GM12892 (cell line): ENCODE results near the gene FAM20A.

ENCODE experiments used
- POLR2A ChIP-seq: IDR thresholded peaks from 2 replicates; pipeline ENCODE4 v1.6.1; 2011; ENCODE audit warnings: low read depth, low read length, control low read depth
- POLR2AphosphoS5 ChIP-seq: IDR thresholded peaks from 2 replicates; pipeline ENCODE4 v1.6.1; 2011; ENCODE audit warnings: low read depth, low read length, control low read depth
- TAF1 ChIP-seq: IDR thresholded peaks from 2 replicates; pipeline ENCODE4 v1.6.1; 2011; ENCODE audit warnings: low read depth, mild to moderate bottlenecking, control low read depth, low read length, borderline replicate concordance

GRCh38 chr17:68577497-68577821 is 23.7 kb downstream of the FAM20A start:
- TF ChIP-seq POLR2A (no peak), POLR2AphosphoS5 (no peak), TAF1 (no peak)
